ENCODE data around the gene BDH2.

Gene BDH2

DNA sequence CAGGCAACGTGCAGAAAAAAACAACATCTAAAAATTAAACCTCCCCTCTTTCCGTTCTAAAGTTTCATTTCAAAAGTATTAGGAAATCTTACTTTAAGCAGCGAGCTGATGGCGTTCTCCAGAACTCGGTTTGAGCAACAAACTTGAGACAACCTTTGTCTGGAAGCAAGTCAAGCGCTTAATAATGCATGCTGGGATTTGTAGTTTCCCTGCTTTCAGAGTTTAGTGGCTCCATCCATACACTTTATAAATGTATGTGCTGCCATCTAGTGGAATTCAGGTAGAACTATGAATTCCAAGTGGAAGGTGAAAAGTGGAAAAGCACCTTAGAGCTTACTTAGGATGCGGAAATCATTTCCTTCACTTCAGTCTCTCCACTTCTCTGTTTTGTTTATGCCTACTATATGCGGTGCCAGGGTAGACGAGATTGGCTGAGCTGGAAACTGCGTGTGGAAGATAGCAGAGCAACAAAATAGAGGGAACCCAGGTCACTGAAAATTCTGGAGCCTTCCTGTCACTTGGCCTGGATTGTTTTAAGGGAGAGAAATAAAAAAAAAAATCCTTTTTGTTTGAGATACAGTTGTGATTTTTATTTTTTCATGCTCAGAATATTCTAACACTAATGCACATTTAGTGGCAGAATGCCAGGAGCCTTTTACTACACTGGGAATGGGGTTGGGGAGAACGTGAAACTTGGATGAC, at the start of gene BDH2:
TSS of gene BDH2 (minus strand) at position 144 of the 702 bp plus-strand sequence. CDS start 3,580 bp downstream, outside the sequence.
- peak; percentile 11 for DNase-seq

DNA sequence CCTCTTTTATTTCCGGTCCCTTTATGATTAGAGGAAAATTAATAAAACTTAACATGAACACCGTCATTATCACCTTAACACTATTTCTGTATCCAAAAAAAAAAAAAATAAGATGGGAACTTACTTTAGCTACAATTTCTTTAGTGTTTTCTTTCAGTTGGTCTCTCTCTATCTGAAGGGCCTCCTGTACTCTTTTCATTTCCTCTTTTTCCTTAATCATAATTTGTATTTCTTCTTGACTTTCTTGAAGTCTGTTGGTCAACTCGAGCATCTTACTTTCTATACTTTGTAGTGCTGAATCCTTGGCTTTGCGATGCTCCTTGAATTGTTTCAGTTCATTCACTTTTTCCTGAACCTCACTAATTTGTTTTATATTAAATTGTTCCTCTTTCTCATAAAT, 45.3 kb upstream of the BDH2 start:
- no peak for DNase-seq

DNA sequence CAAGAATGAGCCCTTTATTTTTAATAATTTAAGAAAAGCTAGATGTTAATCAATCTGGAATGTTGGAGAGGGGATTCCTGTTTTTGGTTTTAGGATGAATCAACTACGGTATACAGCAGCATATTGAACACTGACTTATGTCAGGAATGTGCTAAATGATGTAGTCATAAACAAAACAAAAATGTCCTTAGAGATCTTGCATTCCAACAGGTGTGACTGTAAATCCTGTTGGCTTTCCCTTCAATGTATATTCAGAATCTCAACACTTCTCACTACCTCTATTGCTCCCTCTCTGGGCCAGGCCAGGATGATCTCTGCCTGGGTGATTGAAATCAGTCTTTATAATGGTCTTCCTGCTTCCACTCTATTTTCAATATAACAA, 37.8 kb upstream of the BDH2 start:
- DNase-seq, result no peak

DNA sequence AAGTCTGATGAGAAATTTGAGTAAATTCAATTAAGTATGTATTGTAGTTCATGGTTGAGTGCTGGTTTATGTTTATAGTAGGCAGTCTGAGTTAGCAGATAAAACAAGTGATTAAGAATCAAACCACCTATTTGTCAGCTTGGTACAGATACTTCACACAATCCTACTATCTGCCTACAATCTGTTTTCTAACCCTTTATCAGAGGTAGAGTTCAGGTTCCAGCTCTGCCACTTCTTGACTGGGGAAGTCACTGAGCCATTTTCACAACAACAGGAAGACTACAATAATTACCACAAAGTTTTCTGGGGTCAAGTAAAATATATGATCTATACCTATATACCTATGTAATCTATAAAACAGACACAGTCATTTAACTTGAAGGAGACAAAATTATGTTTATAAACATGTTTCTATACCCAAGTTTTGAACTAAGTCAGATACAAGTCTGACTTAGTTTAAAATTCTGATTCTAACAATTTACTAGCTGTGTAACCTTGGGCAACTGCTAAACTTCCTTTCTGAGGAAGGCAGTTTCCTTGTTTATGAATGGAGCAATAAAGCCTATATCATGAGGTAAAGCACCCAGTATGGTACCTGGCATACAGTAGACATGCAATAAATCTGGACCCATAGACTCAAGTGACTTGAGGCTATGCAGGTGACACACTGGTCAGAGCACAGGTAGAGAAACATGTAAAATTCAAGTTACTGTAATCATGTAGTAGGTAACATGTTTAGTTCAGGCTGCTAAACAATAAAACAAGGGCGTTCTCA, 37.2 kb upstream of the BDH2 start:
- DNase-seq, result no peak

- DNase-seq, result no peak
Observed at GRCh38 chr4:103129174-103129573, 29.5 kb upstream of the BDH2 start.

GRCh38 chr4:103126126-103126525, 26.5 kb upstream of the BDH2 start:
- DNase-seq, result no peak

- no peak for DNase-seq
Observed at GRCh38 chr4:103123114-103123513, 23.5 kb upstream of the BDH2 start.

GRCh38 chr4:103118166-103118565, 18.5 kb upstream of the BDH2 start:
- no peak for DNase-seq

- no peak for DNase-seq
Observed at GRCh38 chr4:103111598-103111997, 12.0 kb upstream of the BDH2 start.

GRCh38 chr4:103108542-103108941, 8.9 kb upstream of the BDH2 start:
- DNase-seq, result no peak

DNA sequence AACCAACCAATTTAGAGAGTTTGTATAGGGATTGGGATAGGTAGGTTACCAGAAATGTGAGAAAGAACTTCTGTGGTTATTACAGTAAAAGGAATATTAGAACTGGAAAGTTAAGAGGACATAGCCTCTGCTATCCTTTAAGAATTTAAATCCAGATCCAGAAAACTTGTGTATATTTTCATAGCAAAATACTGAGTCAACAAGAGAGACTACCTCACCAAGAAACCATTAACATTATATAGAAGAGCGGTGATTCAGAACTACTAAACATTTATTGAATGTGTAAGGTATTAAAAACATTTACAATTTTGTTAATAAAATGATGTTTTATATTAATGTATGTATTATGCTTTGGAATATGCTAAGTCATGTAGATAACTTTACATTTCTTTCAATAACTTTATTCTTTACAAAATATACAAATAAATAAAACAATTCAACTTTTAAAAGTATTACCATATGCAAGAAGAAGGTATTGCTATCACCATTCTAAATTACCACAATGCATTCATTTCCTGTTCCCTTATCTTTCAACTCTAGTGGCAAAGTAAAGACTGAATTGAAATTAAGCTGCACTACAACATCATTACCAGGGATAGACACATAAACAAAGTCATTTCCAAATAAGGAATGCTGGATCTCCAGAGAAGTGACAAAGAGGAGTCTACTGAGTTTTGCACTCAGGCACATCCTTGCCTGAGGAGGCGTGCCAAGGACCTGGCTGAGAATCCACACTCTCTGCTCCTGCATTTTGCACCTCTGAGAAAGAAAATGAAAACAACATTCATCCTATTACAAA, 6.1 kb upstream of the BDH2 start:
- no peak for DNase-seq

GRCh38 chr4:103104886-103105285, 5.3 kb upstream of the BDH2 start:
- DNase-seq, result no peak

DNA sequence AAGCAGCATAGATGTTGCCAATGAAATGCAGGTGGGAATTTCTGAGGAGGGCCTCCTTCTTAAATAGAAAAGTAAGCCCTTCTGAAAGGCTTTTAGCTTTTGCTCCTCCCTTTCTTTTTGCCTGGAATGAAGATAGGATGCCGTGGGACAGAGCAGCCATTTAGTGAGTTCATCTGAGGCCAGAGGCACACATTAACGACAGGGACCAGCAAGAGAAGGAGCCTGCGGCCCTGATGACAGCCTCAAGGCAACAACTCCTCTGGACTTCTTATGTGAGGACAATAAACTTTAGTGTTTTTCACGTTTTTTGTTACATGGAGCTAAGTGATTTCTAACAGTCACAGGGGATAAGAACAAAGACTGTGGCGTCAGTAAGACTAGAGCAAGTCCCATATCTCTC, 1.1 kb upstream of the BDH2 start:
- no peak for DNase-seq

GRCh38 chr4:103098756-103099440, 736 bp downstream of the BDH2 start:
- no peak for DNase-seq

GRCh38 chr4:103098341-103098740, 1.3 kb downstream of the BDH2 start:
- no peak for DNase-seq

- DNase-seq, result no peak
Observed at GRCh38 chr4:103097112-103097511, 2.5 kb downstream of the BDH2 start.

DNA sequence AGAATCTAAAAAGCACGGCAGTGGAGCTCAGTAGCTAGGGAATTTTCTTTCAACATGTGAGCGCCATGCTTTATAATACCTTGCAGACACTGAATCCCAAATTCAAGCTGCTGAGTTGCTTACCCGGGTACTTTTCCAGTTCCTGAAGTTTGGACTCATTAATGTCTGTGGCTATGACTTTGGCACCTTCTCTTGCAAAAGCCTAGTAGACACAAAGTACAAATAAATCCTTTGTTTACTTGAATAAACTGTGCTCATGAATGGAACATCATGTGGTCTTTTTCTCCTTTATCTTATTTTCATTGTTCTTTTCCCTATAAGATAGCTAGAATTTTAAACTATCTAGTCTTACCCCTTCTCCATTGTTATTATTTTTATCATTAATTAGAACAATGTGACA, 4.6 kb downstream of the BDH2 start:
- DNase-seq, result no peak

DNA sequence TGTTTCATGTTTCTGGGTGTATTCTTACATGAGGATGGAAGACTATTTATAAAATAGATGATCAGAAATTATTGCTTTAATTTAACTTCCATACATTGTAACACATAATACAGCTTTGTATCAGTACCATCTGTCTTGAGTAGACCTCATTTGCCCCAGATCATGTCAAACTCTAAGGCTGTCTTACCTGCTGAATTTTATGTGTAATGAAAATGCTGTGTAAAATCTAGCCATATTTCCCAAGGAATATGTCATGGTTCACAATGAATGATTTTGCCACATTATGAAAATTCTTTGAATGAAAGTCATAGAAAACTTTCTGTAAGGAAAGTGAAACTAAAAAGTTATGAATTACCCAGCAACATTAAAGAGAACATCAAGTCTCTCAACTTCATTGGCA, 7.4 kb downstream of the BDH2 start:
- DNase-seq, result no peak

- peak; percentile 38 for DNase-seq
Observed at GRCh38 chr4:103091601-103092223, 7.9 kb downstream of the BDH2 start.

DNA sequence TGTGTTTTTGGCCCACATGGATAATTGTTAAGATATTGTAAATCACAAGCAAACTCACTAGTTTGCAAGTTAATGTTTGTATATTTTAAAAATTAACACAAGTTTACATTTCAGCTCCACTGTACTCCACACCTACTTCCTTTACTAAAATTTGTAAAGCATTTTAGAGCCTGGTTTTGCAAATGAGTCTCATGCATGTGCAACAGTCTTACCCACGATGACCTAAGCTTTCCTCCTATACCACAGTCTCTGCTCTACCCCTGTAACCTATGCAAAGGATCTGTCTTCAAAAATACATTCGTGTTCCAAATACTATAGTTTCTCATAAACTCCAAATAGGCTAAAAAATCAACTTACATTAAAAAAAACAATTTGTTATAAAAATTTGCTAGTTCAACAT, 10.2 kb downstream of the BDH2 start:
- no peak for DNase-seq

DNA sequence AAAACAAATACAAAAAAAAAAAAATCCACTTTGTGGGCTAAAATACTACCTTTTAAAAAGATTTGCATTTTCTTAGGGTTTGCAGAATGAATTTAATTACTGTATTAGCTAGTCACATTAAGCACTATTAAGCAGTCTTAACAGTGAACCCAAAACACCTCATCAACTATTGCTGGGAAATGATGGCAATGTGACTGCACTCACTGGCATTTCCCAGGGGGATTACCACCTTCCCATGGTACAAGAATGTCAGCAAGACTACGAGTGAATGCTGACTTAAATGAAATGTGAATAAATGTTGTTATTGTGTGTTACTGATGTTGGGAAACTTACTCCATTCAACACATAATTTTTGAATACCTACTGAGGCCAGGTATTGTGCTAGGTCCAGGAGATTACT, 13.1 kb downstream of the BDH2 start:
- no peak for DNase-seq

- no peak for DNase-seq
Observed at GRCh38 chr4:103085555-103086196, 14.0 kb downstream of the BDH2 start.

All from activated naive CD4-positive, alpha-beta T cell treated with anti-CD3 and anti-CD28 coated beads, Interleukin-2, amount 50 U/mL, for 16 hours (primary cell).